ENCODE results near the gene EFR3B. TPM values are rescaled to one million over a fixed set of nuclear protein-coding genes. Genes with fewer than 3 reads are reported as not detected.

EFR3B gene
- total RNA-seq, 3 donors from 2014 or later = 1.0 to 2.8 (median 1.9) TPM

GRCh38 chr2:25054720-25055119 lies 12.8 kb downstream of the EFR3B start:
- H3K4me1 ChIP-seq (ENCODE audit: low read depth) = no peaks in the 10 kb centered on the region
- no peaks in the 10 kb centered on the region for H3K9me3 ChIP-seq
- H3K36me3 ChIP-seq (ENCODE audit: low read depth) = no peaks in the 10 kb centered on the region
- no peak for TF ChIP-seq CTCF (IDR thresholded peaks at IDR 0.05)
- no peak overlapping the region for H3K4me3 ChIP-seq
- DNase-seq (no peak), ATAC-seq (no peak)
- intact Hi-C loops (cut with DNase I, micrococcal nuclease) = no loop called here

- ATAC-seq = no peak
- no peak for TF ChIP-seq CTCF (IDR thresholded peaks at IDR 0.05)
- DNase-seq = no peak
- intact Hi-C loops (cut with DNase I, micrococcal nuclease) = no loop called here
- Histone ChIP-seq H3K4me1 (ENCODE audit: low read depth) (no peaks in the 10 kb centered on the region), H3K4me3 (no peak overlapping the region), H3K9me3 (no peaks in the 10 kb centered on the region), H3K36me3 (ENCODE audit: low read depth) (no peaks in the 10 kb centered on the region)
Measured at GRCh38 chr2:25055376-25055920, 13.6 kb downstream of the EFR3B start.

GRCh38 chr2:25056098-25056821 lies 14.4 kb downstream of the EFR3B start:
- no peak for TF ChIP-seq CTCF (IDR thresholded peaks at IDR 0.05)
- ATAC-seq = no peak
- Histone ChIP-seq H3K4me1 (ENCODE audit: low read depth) (no peaks in the 10 kb centered on the region), H3K36me3 (ENCODE audit: low read depth) (no peaks in the 10 kb centered on the region), H3K9me3 (no peaks in the 10 kb centered on the region), H3K4me3 (no peak overlapping the region)
- intact Hi-C loops (cut with DNase I, micrococcal nuclease) = no loop called here
- no peak for DNase-seq

GRCh38 chr2:25062511-25062917 lies 20.6 kb downstream of the EFR3B start:
- intact Hi-C loops (cut with DNase I, micrococcal nuclease) = no loop called here
- DNase-seq = no peak
- H3K9me3 ChIP-seq = no peaks in the 10 kb centered on the region
- ATAC-seq = no peak
- no peak for TF ChIP-seq CTCF (IDR thresholded peaks at IDR 0.05)
- no peak overlapping the region for H3K4me3 ChIP-seq
- H3K4me1 ChIP-seq (ENCODE audit: low read depth) = no peaks in the 10 kb centered on the region
- no peaks in the 10 kb centered on the region for H3K36me3 ChIP-seq (ENCODE audit: low read depth)

- H3K36me3 ChIP-seq (ENCODE audit: low read depth) = no peaks in the 10 kb centered on the region
- no peaks in the 10 kb centered on the region for H3K4me1 ChIP-seq (ENCODE audit: low read depth)
- intact Hi-C loops (cut with DNase I, micrococcal nuclease) = no loop called here
- TF ChIP-seq CTCF (IDR thresholded peaks at IDR 0.05) = no peak
- no peak for DNase-seq
- ATAC-seq = no peak
- no peaks in the 10 kb centered on the region for H3K9me3 ChIP-seq
- no peak overlapping the region for H3K4me3 ChIP-seq
Measured at GRCh38 chr2:25063876-25064660, 22.2 kb downstream of the EFR3B start.

All from mucosa of descending colon (tissue), 3 donors.